HEK293 (cell line): Measurements from ENCODE around the gene HOXC5.
A peak's percentile ranks its signal among the peaks of the same experiment; 100 is the strongest.

Experiments used
- TCF7L2 ChIP-seq: IDR thresholded peaks from 2 replicates; pipeline ENCODE4 v1.6.1; 2011; ENCODE audit warnings: low read depth, mild to moderate bottlenecking, inconsistent platforms, low read length, moderate library complexity, borderline replicate concordance
- YY2 ChIP-seq: fragments of 450-650 bp; formaldehyde crosslinking; IDR thresholded peaks from 2 replicates; pipeline ENCODE4 v1.5.1; 2016; ENCODE audit warnings: missing biosample characterization, missing genetic modification characterization
- ZBTB48 ChIP-seq: fragments of 450-650 bp; formaldehyde crosslinking; IDR thresholded peaks from 2 replicates; pipeline ENCODE4 v1.5.1; 2016; ENCODE audit warnings: missing biosample characterization, missing genetic modification characterization
- ZNF302 ChIP-seq: fragments of 450-650 bp; formaldehyde crosslinking; IDR thresholded peaks from 2 replicates; pipeline ENCODE4 v1.5.1; 2016; ENCODE audit warnings: missing biosample characterization, missing genetic modification characterization, low read depth
- ZSCAN16 ChIP-seq: fragments of 450-650 bp; formaldehyde crosslinking; IDR thresholded peaks from 2 replicates; pipeline ENCODE4 v1.5.1; 2016; ENCODE audit warnings: missing biosample characterization, missing genetic modification characterization
- TF ChIP-seq, protein P1 (sequence below): fragments of 450-650 bp; IDR thresholded peaks from 2 replicates; pipeline ENCODE4 v1.5.1; 2018; ENCODE audit warnings: missing biosample characterization, missing genetic modification characterization
- TF ChIP-seq, protein P2 (sequence below): fragments of 450-650 bp; formaldehyde crosslinking; IDR thresholded peaks from 2 replicates; pipeline ENCODE4 v1.5.1; 2016; ENCODE audit warnings: missing biosample characterization, missing genetic modification characterization

DNA sequence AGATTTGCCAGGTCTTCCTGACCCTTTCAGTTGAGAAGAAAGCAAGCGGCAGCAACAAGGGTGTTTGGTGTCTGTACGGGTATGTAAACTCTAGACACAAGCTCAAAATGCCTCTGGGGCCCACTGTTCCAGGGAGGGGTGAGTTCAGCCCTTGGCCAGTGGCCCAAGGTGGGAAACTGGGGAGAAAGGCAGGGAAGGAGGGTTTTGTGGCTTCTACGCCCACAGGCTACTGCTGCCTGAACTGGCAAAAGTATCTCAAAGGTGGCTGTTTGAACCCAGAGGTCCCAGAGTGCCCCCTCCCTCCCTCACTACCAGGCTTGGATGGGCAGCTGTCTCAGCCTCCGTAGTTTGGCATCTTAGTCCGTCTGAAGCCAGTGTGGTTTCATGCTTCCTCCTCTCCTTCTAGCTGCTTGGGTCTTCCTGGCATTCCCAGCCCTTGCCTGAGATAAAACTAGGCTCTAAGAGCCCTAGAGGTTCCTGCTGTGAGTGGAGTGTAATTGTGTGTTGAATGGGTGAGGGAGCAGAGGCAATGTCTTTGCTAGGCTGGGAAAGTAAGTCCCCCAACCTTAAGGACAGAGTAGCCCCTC is 5.5 kb downstream of the HOXC5 start:
- TF ChIP-seq, protein P1, sequence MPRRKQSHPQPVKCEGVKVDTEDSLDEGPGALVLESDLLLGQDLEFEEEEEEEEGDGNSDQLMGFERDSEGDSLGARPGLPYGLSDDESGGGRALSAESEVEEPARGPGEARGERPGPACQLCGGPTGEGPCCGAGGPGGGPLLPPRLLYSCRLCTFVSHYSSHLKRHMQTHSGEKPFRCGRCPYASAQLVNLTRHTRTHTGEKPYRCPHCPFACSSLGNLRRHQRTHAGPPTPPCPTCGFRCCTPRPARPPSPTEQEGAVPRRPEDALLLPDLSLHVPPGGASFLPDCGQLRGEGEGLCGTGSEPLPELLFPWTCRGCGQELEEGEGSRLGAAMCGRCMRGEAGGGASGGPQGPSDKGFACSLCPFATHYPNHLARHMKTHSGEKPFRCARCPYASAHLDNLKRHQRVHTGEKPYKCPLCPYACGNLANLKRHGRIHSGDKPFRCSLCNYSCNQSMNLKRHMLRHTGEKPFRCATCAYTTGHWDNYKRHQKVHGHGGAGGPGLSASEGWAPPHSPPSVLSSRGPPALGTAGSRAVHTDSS: no peak
- TF ChIP-seq, protein P2, sequence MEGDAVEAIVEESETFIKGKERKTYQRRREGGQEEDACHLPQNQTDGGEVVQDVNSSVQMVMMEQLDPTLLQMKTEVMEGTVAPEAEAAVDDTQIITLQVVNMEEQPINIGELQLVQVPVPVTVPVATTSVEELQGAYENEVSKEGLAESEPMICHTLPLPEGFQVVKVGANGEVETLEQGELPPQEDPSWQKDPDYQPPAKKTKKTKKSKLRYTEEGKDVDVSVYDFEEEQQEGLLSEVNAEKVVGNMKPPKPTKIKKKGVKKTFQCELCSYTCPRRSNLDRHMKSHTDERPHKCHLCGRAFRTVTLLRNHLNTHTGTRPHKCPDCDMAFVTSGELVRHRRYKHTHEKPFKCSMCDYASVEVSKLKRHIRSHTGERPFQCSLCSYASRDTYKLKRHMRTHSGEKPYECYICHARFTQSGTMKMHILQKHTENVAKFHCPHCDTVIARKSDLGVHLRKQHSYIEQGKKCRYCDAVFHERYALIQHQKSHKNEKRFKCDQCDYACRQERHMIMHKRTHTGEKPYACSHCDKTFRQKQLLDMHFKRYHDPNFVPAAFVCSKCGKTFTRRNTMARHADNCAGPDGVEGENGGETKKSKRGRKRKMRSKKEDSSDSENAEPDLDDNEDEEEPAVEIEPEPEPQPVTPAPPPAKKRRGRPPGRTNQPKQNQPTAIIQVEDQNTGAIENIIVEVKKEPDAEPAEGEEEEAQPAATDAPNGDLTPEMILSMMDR (tag by site-specific recombination): no peak
- TF ChIP-seq ZBTB48 (tag by site-specific recombination) (peak; percentile 92; the same call in 1 of the 2 replicates), TCF7L2 (no peak), ZSCAN16 (tag by site-specific recombination) (no peak), ZNF302 (tag by site-specific recombination) (no peak), YY2 (tag by site-specific recombination) (no peak)
